Activated T-cell treated with anti-CD3 and anti-CD28 coated beads, Interleukin-2, amount 50 U/mL, for 24 hours (primary cell): Measurements from ENCODE around the gene TM7SF2.
"Not testable (repeated sequence)": the region's sequence is repeated elsewhere in the genome, so short reads cannot be mapped to it uniquely, and the experiment has no call there.

Source experiments
- DNase-seq: peaks from one replicate; pipeline ENCODE4 v3.0.0-alpha.2; 2020
- H3K27ac Mint-ChIP-seq: 2 replicates; pipeline ENCODE4 v1.8.0; 2020; ENCODE audit warnings: mild to moderate bottlenecking, mixed read lengths
- H3K27me3 Mint-ChIP-seq: 2 replicates; pipeline ENCODE4 v1.8.0; 2020; ENCODE audit warnings: mixed read lengths
- H3K36me3 Mint-ChIP-seq: 2 replicates; pipeline ENCODE4 v1.8.0; 2020; ENCODE audit warnings: low read depth, mixed read lengths
- H3K4me1 Mint-ChIP-seq: 2 replicates; pipeline ENCODE4 v1.8.0; 2020; ENCODE audit warnings: low read depth, mixed read lengths
- H3K4me3 Mint-ChIP-seq: 2 replicates; pipeline ENCODE4 v1.8.0; 2020; ENCODE audit warnings: mild to moderate bottlenecking, moderate library complexity, mixed read lengths
- H3K9me3 Mint-ChIP-seq: 2 replicates; pipeline ENCODE4 v1.8.0; 2020; ENCODE audit warnings: mixed read lengths

TM7SF2 gene

DNA sequence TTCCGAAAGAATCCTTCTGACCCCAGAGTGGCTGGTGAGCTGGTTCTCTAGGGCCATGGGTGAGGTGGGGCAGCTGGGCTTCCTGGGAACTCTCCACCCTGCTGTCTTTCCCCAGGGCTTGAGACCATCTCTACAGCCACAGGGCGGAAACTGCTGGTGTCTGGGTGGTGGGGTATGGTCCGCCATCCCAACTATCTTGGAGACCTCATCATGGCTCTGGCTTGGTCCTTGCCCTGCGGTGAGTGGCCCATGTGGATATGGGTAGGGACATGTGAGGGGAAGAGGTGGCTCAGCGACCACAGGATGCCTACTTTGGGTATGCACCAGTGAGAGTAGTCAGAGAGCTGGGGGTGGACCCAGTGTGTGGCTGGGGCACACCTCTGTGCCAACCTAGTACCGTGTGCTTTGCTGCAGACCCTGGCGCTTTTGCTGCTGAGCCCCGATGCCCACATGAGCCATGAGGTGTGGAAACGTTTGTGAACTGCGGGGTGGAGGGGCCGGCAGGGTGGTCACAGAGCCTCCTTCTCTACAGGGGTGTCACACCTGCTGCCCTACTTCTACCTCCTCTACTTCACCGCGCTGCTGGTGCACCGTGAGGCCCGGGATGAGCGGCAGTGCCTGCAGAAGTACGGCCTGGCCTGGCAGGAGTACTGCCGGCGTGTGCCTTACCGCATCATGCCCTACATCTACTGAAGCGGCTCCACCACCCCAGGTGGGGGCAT is 3.9 kb downstream of the TM7SF2 start:
- Mint-ChIP-seq H3K9me3 (no peaks in the 10 kb centered on the region), H3K4me3 (peak overlapping the region; percentile 89), H3K36me3 (peaks cover 69% of the 10 kb centered on the region), H3K27me3 (no peaks in the 10 kb centered on the region), H3K27ac (peak overlapping the region; percentile 98), H3K4me1 (peaks cover 74% of the 10 kb centered on the region)
- DNase-seq, result no peak

- Mint-ChIP-seq H3K9me3 (no peaks in the 10 kb centered on the region), H3K36me3 (peaks cover 71% of the 10 kb centered on the region), H3K4me1 (peaks cover 73% of the 10 kb centered on the region), H3K4me3 (peak overlapping the region; percentile 89), H3K27me3 (no peaks in the 10 kb centered on the region), H3K27ac (peak overlapping the region; percentile 98)
- DNase-seq, result peak; percentile 80
These were observed 4.9 kb downstream of the TM7SF2 start for GRCh38 chr11:65116370-65117205.

DNA sequence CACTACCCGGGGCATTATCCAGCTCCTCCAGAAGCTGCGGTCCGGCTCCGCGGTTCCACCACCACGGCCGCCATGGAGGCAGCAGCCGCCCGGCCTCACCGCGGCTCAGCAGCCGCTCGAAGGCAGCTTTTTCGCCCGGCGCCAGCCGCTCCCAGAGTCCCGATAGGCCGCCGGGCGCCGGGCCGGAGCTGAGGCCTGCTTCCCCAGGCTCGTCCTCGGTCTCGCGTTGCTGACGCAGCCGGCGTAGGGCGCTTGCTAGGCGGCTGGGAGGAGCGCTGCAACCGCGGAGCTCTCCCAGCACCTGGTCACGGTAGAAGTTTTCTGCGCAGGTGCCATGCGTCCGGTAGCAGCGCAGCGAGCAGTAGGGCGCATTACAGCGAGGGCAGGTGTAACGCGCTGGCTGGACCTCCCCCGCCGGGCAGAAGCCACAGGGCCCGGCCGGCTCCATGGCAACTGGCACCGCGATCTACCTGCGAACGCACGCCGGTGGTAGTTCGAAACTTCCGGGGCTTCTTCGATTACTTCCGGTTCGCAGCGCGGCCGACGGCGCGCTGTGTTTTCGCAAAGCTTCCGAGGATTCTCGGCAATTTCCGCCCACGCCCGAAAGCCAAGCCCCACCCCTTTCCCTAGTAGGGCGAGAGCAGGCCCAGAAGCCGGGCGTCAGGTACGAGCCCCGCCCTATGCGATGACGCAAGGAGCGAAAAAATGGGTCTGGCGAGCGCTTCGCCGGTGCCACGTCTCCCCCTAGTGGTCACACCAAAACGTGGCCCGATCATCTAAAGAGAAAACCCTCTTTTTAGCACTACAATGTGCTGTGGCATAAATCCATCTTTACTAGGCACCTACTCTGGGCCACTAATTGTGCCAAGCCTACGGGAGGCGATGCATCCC is 5.8 kb downstream of the TM7SF2 start, which contains the start of gene ZNHIT2:
Gene ZNHIT2 (minus strand): TSS at position 496 of the 891 bp plus-strand sequence. CDS start 48 bp downstream, at position 448.
- H3K4me1 Mint-ChIP-seq, result peaks cover 72% of the 10 kb centered on the region
- no peaks in the 10 kb centered on the region for H3K27me3 Mint-ChIP-seq
- H3K9me3 Mint-ChIP-seq, result no peaks in the 10 kb centered on the region
- peak within 1 kb of the TSS; percentile 98 for H3K27ac Mint-ChIP-seq
- H3K36me3 Mint-ChIP-seq, result peaks cover 77% of the 10 kb centered on the region
- peak; percentile 100 for DNase-seq
- peak within 1 kb of the TSS; percentile 89 for H3K4me3 Mint-ChIP-seq

- Mint-ChIP-seq H3K36me3 (peaks cover 82% of the 10 kb centered on the region), H3K9me3 (no peaks in the 10 kb centered on the region), H3K4me1 (peaks cover 73% of the 10 kb centered on the region), H3K27ac (peak overlapping the region; percentile 98), H3K27me3 (no peaks in the 10 kb centered on the region), H3K4me3 (peak overlapping the region; percentile 89)
- DNase-seq, result no peak
These were observed 6.6 kb downstream of the TM7SF2 start for GRCh38 chr11:65118097-65118837.

DNA sequence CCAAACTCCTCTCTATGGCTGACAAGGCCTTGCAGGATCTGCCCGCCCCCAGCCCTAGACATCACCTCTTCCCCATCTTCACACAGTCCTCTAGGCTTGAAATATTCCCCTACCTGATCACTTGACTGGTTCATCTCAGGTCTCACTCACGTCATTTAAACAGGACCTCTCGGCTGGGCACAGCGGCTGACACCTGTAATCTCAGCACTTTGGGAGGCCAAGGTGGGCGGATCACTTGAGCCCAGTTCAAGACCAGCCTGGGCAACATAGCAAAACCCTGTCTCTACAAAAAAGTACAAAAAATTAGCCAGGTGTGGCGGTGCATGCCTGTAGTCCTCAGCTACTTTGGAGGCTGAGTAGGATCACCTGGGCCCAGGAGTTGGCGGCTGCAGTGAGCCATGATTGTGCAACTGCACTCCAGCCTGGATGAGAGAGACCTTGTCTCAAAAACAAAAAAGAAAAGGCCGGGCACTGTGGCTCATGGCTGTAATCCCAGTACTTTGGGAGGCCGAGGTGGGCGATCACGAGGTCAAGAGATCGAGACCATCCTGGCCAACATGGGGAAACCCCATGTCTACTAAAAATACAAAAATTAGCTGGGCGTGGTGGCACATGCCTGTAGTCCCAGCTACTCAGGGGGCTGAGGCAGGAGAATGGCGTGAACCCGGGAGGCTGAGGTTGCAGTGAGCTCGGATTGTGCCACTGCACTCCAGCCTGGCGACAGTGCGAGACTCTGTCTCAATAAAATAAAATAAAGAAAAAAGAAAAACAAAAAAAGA is 7.4 kb downstream of the TM7SF2 start:
- H3K27me3 Mint-ChIP-seq, H3K9me3 Mint-ChIP-seq, DNase-seq: not testable (repeated sequence)
- Mint-ChIP-seq H3K4me3 (peak overlapping the region; percentile 100), H3K36me3 (peaks cover 86% of the 10 kb centered on the region), H3K4me1 (peaks cover 72% of the 10 kb centered on the region), H3K27ac (peak overlapping the region; percentile 98)

GRCh38 chr11:65119670-65119995 is 8.0 kb downstream of the TM7SF2 start:
- Mint-ChIP-seq H3K4me3 (peak overlapping the region; percentile 100), H3K4me1 (peaks cover 74% of the 10 kb centered on the region), H3K36me3 (peaks cover 89% of the 10 kb centered on the region), H3K27me3 (no peaks in the 10 kb centered on the region), H3K27ac (peak overlapping the region; percentile 98), H3K9me3 (no peaks in the 10 kb centered on the region)
- DNase-seq, result no peak

DNA sequence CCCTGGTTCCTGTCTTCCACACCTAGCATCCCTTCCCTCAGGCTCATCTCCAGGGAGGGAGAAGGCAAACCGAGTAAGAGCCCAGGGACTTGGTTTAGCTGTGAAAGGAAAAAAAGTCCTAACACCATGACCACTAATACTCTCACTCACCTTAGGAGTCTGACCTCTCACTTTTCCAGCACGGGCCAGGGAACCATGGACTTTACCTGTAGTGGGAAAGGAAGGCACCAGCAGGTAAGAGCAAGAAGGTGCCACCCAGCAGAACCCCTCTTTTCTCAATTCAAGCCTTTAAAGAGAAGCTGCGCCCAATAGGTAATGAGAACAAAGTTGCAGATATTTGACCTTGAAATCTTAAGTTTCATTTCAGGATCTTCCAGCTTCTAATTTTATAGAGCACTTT is 9.2 kb downstream of the TM7SF2 start:
- peaks cover 91% of the 10 kb centered on the region for H3K36me3 Mint-ChIP-seq
- H3K27me3 Mint-ChIP-seq, result no peaks in the 10 kb centered on the region
- H3K9me3 Mint-ChIP-seq, result no peaks in the 10 kb centered on the region
- peak overlapping the region; percentile 100 for H3K4me3 Mint-ChIP-seq
- no peak for DNase-seq
- peaks cover 63% of the 10 kb centered on the region for H3K4me1 Mint-ChIP-seq
- H3K27ac Mint-ChIP-seq, result peak overlapping the region; percentile 98

DNA sequence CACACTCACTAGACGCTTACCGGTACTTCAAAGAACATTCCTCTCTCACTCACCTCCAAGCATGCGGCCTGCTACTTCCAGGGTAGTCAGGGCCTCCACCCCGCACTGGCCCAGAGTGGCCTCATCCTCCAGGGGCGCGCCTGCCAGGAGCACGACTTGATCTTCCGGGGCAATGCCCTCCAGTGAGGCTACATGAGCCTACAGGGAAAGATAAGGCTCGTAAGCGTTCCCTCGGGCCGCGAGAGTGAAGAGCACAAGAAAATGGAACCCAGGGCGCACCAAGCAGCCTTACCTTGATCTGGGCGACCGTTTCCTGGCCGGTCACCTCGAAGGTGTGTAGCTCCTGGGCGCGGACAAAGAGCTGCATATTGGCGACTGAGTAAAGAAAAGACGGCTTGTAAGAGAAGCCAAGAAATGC is 9.8 kb downstream of the TM7SF2 start:
- Mint-ChIP-seq H3K9me3 (no peaks in the 10 kb centered on the region), H3K36me3 (peaks cover 91% of the 10 kb centered on the region), H3K4me1 (peaks cover 57% of the 10 kb centered on the region), H3K4me3 (peak overlapping the region; percentile 100), H3K27ac (peak overlapping the region; percentile 98), H3K27me3 (no peaks in the 10 kb centered on the region)
- DNase-seq, result peak; percentile 64

DNA sequence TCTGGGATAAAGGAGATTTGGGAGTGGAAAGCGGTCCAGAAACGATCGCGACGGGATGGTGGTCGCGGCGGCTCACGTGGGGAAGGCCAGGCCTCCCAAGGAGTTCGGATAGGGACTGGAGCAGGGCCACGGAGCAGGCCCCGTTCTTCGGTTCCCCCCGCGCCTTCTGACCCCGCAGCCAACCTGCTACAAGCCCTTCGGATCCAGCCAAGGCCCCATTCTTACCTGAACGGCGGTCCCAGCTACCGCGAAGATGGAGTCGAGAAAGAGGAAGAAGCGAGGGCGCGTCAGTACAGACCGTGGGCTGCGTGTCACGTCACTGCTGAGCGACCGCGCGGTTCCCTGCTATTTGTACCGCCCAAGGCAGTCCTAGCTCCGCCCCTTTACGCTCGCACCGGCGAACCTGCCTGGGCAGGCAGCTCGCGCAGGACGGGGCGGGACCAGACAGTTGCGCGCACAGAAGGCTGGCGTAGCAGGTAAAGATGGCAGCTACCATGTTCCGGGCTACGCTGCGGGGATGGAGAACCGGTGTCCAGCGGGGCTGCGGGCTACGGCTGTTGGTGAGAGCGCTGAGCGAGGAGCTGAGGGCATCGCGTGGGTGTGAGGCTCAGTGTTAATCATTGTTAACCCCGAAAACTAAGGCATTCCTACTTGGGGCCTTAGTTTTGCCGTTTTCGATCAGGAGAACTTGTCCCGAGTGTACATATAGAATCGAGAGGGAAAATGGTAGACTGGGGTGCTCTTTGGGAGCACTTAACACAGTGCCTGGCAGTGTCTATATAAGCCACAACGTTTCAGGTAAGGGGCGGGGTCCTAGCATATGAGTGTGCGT is 10.4 kb downstream of the TM7SF2 start, which contains the start of the genes FAU and MRPL49:
Gene FAU (minus strand): TSS at position 270 of the 832 bp plus-strand sequence. CDS start 321 bp downstream, outside the sequence.
Gene MRPL49 (plus strand): TSS at position 457 of the 832 bp plus-strand sequence. CDS start 26 bp downstream, at position 483.
- Mint-ChIP-seq H3K27me3 (no peaks in the 10 kb centered on the region), H3K36me3 (peaks cover 92% of the 10 kb centered on the region), H3K4me1 (peaks cover 52% of the 10 kb centered on the region), H3K9me3 (no peaks in the 10 kb centered on the region), H3K27ac (peak within 1 kb of the TSS; percentile 98), H3K4me3 (peak within 1 kb of the TSS; percentile 100)
- DNase-seq, result peak; percentile 98

DNA sequence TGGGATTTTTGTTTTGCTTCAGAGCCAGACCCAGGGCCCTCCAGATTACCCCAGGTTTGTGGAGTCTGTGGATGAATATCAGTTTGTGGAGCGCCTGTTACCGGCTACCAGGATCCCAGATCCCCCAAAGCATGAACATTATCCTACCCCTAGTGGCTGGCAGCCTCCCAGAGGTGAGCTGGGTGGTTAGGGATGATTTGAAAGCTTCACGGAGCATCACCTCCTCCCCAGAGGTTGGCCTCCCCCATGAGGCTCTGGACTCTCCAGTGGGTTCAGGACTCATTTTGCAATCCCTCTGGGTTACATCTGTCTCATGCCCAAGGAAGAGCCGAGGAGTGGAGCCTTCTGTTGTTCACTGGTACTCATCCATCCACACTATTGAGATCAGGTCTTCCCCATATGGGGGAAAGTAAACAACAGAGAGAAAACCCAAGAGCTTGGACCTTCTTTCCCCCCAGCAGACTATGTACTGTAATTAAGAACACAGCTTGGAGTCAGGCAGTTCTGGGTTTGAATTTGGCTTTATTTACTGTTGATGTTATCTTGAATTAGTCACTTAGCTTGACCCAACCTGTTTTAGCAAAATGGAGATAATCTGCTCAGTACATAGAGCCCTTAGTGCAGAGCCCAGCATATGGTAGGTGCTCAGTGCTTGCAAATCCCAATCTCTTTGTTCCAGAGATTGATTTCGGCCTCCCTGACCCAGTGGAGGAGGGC is 13.0 kb downstream of the TM7SF2 start:
- Mint-ChIP-seq H3K9me3 (no peaks in the 10 kb centered on the region), H3K4me1 (peaks cover 40% of the 10 kb centered on the region), H3K27ac (peak overlapping the region; percentile 79), H3K27me3 (no peaks in the 10 kb centered on the region), H3K4me3 (peak overlapping the region; percentile 100), H3K36me3 (peaks cover 94% of the 10 kb centered on the region)
- DNase-seq, result peak; percentile 2

DNA sequence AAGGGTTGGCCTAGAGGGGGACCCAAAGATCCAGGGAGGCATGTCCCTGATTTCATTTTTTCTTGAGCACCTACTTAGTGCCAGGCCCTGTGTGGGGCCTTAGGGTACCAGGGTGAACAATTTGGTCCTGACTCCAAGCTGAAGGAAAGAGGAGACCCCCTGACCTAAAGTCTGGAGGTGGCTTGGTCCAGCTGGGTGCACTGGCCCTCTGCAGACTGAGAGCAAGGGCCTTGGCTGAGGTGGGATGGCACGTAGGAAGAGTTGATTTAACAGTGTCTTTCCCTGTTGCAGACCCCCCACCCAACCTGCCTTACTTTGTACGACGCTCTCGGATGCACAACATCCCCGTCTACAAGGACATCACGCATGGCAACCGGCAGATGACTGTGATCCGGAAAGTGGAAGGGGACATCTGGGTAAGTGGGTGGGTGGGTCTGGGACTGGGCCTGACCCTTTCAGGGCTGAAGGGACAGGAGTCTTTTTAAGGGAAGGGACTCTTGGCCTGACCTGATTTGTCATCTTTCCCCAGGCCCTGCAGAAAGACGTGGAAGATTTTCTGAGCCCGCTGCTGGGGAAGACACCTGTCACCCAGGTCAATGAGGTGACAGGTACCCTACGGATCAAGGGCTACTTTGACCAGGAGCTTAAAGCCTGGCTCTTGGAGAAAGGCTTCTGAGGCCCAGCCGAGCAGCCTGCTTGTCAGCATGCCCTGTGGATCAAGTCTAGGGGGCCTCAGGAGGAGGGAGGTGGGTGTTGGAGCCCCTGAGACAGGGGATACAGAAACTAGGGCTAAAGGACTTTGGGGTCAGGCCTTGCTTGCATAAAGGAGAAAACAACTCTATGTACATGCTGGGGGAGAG is 13.8 kb downstream of the TM7SF2 start:
- Mint-ChIP-seq H3K4me3 (no peak overlapping the region), H3K27me3 (no peaks in the 10 kb centered on the region), H3K36me3 (peaks cover 94% of the 10 kb centered on the region), H3K27ac (peak overlapping the region; percentile 79), H3K4me1 (peaks cover 32% of the 10 kb centered on the region), H3K9me3 (no peaks in the 10 kb centered on the region)
- peak; percentile 25 for DNase-seq
